ELR (cell line): ENCODE results near the gene CNGB1.
"Not testable (repeated sequence)": the region's sequence is repeated elsewhere in the genome, so short reads cannot be mapped to it uniquely, and the experiment has no call there.

Experiments used
- DNase-seq: peaks from one replicate; pipeline ENCODE4 v3.0.0-alpha.2; 2015; ENCODE audit warnings: low read depth

Gene CNGB1

DNA sequence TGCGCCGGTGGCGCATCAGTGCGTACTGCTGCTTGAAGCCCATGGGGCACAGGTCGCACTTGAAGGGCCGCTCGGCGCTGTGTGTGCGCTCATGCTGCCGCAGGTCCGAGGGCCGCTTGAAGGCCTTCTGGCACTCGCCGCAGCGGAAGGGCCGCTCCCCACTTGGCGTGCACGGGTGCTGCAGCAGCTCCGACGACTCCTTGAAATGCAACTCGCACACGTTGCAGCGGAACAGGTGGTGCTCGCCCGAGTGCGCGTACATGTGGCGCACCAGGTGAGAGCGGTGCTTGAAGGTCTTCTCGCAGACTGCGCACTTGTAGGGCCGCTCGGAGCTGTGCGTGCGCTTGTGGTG lies 26.2 kb upstream of the CNGB1 start:
- no peak for DNase-seq

DNA sequence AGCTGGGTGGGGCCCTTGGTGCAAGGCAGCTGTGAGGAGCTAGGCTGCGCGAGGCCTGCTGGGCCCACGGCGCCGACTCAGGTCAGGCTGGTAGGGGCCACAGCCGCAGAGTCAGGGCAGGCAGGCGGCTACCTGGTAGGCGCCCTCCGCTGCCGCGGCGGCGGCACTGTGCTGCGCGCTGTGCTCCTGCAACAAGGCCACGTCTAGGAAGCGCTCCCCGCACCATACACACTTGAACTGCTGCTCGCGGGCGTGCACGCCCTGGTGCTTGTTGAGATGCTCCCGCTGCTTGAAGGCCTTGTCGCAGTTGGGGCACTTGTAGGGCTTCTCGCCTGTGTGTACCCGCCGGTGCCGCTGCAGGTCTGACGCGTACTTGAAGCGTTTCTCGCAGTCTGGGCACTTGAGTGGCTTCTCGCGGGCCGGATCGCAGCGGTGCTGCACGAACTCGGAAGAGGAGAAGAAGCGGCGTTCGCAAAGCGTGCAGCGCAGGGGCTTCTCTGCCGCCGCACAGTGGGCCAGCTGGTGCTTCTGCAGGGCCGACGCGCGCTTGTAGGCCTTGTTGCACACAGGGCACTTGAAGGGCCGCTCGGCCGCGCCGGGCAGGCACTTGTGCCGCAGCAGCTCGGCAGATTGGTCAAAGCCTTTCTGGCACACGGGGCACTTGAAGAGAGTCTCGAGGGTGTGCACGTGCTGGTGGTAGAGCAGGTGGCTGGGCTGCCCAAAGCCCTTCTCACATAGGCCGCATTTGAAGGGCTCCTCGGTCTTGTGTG lies 25.7 kb upstream of the CNGB1 start:
- DNase-seq = no peak

DNA sequence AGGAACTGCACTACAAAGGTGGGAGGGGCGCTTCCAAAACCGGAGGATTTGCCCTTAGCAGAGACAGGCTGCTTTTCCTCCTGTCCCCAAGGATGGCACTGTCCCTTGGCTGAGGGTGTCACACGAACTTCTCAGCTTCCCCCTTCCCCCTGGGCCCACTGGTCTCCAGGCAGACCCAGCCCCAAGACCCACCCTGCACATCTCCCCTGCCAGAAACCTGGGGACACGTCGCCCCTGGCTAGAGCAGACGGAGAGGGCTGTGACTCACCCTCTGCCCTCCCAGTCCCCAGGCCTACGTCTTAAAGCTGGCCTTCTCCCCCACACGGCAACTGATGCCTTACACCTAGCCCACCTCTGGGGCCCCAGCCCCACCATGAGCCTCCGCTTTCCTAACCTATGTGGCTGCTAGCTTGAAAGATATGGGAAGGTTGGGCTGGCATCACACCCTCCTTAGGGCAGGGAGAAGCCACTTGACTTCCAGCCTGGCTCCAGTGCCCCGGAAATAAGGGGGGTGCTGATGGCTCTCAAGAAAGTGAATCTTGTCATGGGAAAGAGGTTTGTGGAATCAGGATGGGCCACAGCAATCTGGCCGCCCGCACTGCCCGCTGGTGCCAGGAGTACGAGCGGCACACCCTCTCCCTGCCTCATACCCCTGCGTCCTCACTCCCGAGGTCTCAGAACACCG lies 24.9 kb upstream of the CNGB1 start:
- DNase-seq = no peak

DNA sequence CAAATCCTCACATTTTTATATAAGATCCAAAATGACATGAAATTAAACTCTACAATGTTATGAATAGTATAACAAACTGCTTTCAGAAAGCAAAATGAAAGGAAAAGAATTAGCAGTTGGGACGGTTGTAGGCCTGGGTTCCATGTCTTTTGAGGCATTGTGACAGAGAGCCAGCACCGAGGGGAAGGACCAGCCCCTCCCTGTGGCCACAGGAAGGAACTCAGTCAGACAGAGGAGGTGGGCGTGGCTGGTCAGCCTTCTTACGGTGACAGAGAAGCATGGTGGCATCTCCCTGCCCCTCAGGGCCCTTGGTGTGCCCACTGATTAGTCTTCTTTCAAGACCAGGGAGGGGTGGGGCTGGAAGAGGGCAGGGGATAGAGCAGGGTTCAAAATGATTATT lies 23.9 kb upstream of the CNGB1 start:
- peak; percentile 63 for DNase-seq

DNA sequence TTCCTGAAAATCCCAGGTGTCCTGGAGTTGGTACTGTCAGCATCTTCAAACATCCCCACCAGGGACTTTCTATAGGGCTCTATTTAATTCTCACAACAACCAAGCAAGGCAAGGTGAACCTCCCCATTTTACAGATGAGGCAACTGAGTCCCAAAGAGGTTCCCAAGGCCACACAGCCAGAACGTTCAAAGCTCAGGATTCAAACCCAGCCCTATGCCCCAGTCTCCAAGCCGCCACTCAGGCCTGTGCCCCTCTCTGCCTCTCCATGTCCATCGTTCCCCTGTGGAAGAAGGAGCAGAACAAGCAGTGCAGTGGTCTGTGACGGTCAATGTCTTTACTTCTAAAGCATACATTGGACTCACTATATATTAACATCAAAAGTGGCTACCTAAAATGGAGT lies 23.4 kb upstream of the CNGB1 start:
- no peak for DNase-seq

DNA sequence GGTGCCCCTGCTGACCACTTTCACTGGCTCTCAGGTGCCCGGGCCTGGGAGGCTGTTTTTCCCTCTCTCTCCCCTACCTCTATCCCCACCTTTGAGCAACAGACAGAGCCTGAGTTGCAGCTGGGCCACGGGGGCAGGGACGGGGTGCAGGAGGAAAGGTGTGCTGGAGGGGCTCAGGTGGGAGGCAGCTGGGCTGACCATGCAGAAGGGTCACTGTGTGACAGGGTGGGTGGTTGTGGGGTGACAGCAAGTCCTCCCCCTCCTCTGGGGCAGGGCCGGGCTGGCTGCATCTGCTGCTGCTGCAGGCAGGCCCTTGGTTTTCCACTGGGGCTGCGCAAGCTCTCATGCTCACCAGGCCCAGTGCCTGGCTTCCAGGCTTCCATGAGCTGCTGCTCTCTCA lies 23.0 kb upstream of the CNGB1 start:
- no peak for DNase-seq

DNA sequence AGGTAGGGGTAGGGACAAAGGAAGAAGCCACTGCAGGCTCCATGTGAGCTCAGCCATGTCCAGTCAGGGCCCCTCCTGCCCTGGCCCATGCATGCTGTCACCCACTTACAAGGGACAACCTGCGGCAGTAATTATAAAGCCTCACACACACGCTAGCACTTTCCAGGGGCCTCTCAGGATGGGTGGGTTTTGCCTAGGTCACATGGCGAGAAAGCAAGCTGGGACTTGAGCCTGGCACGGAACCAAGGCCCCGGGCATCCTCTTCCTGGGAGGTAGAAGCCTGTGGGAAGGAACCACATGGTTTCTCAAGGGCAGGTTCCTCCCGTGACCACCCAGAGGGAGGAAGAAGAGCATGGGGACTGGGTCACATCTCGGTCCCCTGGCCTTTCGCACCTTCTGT lies 22.5 kb upstream of the CNGB1 start:
- no peak for DNase-seq

DNA sequence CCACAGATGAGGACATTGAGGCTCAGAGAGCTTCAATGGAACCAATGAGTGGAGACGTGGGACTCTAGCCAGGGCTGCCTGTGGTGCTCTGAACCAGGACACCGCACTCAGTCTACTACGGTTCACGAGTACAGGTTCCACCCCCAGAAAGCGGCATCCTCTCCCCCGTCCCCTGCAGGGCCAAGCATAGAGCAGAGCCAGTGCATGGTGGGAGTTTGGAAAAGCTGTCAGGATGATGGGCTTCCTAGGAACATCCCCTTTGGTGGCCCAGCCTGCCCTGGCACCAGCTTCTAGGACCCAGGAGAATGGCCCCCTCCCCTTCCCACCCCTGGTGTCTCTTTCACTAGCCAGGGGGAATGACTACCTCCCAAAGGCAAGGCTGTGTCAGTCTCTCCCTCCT lies 21.2 kb upstream of the CNGB1 start:
- no peak for DNase-seq

DNA sequence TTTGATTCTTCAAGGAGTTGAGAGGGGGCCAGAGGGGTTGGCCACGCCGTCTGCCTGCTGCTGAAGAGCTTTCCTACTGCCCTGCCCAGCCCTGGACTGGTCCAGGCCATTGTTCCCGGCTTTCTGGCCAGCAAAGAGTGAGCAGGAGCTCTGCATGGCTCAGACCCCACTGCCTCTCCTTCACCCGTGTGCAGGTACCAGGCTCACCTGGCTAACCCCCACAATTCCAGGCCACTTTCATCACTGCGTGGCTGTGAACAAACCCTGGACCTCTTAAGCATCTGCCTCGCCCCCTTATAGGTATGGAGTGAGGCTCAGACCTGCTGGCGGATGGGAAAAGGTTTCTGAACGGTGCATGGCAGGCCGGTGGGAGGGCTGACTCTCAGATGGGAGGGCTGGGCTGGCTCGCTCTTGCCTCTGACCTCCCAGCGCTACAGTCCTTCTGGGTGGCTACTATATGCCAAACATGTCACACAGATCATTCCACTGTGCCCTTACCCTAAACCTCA lies 20.7 kb upstream of the CNGB1 start:
- DNase-seq = no peak

DNA sequence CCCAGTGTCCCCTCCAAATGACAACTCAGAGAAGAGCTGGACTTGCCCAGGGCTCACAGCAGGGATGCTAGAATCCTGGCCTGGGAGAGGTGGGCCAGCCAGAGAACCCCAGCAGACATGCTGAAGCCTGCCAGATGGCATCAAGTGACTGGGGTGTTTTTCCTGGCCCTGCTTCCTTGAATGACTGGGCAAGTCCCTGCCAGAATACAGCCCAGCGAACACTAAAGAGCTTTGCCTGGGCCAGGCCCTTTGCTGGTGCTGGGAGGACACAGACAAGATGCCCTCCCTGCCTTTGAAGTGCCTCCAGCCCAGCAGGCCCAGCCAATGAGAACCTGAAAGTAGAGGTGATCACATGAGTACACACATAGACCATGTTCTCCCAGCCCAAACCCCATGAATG lies 18.0 kb upstream of the CNGB1 start:
- DNase-seq = no peak

DNA sequence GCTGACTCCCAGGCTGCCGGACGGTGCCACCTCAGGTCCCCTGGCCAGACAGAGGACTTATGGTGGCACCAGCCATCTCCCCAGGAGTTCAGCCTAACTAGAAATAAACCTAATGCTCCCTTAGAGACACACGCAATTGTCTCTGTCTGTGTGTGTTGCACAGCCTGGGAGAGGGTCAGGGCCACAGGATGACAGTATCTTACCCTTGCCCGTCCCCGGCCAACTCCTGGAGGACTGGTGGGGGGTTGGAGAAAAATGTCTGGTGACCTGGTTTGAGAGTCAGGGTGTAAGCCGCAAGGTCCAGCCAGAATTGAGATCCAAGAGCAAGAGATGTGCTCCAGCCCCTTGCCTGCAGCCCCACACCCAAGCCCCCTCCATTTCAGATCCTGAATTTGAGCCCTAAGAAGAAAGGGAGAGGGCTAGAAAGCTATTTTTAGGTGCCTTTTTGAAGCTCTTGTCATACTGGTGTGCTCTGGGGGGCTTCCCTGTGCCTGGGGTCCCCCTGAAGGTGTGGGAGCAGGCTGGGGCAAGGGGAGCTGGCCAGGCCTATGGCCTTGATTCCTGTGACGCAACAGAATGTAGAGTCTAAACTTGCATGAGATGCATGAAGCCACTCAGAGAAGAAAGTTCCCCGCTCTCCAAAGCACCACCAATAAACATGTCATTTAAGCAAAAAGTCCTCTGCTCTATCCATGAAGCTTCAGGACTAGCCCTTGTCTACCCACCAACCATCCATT lies 16.7 kb upstream of the CNGB1 start:
- no peak for DNase-seq

DNA sequence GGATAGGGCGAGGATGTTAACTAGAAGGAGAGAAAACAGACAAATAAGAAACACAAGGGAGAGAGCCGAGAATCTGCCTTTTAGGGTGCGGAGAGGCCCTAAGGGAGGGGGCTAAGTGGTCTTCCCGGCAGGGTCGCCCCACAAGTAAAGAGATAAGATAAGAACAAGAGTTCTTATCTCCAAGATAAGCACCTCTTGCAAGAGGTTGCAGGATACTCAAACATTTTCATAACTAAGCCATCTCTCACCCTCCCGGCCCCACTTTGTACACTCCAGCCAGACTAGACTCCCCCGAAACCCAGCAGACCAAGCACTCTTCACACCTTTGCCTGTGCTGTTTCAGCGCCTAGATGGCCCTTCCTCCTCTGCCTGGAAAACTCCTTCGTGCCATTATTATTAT lies 15.3 kb upstream of the CNGB1 start:
- DNase-seq = no peak

DNA sequence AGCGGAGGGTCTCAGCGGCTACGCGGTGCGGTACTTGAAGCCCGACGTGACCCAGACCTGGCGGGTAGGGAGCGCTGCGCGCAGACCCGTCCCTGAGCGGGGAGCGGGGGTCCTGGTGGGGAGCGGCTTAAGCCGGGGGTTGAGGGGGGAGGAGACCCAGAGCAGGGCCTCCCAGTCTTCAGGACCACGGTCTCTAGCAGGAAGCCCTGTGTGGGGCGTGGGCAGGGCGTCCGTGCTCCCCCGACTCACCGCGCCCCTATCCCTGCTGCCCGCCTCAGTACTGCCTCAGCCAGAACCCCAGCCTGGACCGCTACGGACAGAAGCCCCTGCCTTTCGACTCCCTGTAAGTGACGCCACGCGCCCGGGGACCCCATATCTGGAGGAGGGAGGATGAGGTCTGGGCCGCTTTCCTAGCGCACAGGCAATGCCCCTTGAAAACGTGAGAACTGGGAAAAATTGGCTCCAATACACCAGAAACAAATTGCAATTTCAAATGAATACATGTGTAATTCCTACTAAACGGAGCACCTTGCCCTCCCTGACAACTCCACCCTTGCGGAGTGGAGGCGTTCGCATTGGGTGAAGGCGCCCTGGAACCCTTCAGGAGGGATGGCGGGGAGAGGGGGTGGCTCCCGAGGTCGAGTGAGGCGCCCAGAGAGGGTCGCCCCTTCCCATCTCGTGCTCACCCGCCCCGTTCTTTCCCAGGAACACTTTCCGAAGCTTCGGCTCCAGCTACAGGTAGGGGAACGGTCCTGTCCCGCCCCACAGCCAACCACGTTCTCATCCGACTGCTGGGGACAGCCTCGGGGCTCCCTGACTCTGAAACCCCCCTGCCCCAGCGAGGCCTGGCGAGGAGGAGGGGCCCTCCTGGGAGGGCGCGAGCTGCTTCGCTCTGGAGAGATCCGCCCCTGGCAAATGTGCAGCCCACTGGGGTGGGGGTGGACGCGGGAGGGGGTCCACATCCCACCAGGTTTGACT lies 14.6 kb upstream of the CNGB1 start:
- DNase-seq = peak; percentile 28

DNA sequence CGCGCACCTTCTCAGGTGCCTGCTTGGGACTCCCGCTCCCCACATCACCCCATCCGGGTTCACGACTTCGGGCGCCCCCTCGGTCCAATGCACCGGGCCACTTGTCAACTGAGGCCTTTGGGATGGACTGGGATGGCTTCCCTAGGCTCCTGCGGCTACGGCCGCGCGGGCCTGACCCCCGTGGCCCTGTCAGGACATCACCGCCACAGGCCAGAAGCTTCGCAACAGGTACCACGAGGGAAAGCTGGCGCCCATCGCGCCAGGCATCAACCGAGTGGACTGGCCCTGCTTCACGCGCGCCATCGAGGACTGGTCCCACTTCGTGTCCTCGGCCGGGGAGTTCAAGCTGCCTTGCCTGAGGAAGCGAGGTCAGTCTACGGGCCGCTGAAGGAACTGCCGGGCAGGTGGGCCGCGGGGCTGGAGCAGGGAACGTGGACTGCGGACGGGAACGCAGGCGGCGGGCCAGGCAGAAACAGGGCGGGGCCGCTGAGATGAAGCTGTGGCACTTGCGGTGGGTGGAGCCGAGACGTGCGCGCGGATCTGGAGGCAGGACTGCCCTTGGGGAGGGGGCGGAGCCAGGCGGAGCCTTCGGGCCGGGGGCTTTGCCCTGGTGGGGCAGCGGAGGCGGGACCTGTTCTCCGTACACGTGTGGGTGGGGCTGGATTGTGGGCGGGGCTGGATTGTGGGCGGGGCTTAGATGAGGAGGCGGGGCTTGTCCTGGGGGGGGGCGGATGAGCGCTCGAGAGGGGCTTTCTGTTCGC lies 13.7 kb upstream of the CNGB1 start:
- peak; percentile 93 for DNase-seq

DNA sequence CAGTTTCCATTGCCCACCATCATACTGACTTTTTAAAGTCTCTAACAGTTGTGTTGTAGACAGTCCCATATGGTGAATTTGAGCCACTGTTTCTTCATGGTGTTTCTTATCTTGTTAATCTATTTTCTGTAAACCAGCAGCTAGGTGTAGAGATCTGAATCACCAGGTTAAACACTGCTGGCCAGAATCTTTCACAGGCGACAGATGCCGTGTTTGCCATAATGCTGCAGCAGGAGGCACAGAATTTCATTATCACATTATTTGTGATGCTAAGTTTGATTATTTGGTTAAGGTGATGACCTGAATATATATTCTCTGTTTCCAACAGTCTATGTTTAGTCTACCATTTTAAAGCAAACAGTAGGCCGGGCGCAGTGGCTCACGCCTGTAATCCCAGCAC lies 11.5 kb upstream of the CNGB1 start:
- no peak for DNase-seq

DNA sequence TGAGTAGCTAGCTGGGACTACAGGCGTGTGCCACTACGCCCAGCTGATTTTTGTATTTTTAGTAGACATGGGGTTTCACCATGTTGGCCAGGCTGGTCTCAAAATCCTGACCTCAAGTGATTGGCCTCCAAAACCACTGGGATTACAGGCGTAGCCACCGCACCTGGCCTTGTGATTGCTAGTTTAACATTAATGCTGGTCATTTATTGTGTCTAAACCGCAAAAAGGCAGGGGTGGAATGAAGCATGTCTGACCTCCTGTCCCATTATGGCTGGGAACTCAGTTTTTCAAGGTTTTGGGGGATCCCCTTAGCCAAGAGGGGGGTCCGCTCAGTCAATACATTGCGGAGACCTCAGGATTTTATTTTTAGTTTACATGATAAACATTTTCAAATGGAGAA lies 10.7 kb upstream of the CNGB1 start:
- DNase-seq = no peak

DNA sequence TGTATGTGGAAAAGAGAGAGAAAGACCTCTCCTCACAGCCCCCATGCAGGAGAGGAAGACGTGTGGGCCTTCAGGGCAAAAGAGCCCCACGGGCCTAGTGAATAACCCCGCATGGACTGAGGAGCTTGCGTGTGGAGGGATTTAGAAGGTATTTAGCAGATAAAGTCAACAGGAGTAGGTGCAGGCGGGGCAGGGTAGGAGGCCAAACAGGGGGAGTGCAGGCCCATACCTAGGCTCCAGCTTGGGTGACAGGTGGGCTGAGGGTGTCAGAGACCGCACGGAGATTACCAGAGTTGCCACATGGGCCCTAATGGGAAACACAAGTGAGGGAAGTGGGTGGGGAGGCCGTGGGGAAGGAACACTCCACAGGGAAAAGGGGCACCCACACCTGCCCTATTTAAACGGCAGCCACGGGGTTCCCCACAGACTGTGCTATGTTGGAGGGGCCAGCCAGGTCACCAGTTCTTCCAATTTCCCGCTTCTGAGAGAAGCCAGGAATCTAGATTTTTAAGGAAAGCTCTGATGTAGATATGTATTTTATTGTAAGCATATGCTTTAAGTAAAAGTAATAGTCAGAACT lies 8.2 kb upstream of the CNGB1 start:
- no peak for DNase-seq

DNA sequence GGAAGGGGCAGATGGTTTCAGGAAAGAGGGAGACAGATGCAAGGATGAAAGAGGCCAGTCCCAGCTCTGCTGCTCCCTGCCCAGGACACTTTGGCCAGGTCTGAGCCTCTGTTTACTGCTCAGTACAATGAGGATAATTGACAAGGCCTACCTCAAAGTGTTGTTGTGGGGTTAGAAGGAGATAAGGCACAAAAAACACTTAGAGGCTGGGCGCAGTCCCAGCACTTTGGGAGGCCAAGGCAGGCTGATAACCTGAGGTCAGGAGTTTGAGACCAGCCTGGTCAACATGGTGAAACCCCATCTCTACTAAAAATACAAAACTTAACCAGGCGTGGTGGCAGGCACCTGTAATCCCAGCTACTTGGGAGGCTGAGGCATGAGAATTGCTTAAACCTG lies 7.1 kb upstream of the CNGB1 start:
- DNase-seq = not testable (repeated sequence)

DNA sequence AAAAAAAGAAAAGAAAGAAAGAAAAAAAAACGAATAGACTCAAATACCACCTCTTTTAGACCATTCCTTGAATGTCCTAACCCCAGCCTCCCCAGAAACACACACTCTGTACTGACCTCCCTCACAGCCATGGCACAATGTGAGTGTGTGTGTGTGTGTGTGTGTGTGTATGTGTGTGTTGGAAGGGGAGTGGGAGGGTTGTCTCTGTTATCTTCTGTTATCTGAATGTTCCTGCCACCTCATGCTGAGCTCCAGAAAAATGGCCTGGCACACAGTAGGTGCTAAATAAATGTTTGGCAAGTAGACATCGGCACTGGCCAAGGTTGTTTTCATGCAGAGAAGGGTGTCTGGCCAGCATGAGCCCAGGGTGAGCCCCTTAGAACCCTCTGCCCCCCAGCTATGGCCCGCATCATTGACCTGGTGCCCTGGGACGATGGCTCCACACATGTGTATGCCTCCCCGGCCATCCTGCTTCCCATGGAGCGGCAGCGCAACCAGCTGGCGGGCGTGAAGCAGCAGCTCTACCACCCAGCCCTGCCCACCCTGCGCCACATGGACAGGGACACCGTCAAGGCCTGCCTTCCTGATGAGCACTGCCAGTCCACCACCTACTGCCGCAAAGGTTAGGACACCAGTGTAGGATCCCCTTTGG lies 6.6 kb upstream of the CNGB1 start:
- no peak for DNase-seq

DNA sequence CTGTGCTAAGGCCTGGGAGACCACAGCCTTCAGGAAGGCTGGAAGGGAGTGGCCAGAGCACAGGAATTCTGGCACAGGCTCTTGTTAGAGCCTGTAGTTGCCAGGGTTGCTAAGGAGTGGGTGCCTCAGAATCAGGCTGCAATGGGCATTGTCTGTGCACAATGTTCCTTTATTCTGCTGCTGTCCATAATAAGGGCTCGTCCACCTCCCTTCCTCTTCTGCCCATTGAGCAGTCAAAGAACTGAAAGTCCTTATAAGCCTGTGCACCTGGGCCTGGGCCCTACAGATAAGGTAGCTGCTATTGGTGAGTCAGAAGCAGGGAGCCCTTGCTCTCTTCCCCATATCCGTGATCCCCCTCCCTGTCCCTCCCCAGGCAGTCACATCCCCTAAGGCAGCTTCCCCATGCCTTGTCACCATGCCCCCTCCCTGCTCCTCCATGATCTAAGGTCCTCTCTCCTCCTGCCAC lies 5.4 kb upstream of the CNGB1 start:
- DNase-seq = no peak
